Measurements from ENCODE around the gene ARPP19.
"Not testable (repeated sequence)": the region's sequence is repeated elsewhere in the genome, so short reads cannot be mapped to it uniquely, and the experiment has no call there.

The ARPP19 gene

GRCh38 chr15:52568601-52569585, at the start of gene ARPP19:
Gene ARPP19, minus strand, starts transcription at chr15:52569030. Its CDS starts 138 bp downstream, at chr15:52568892.
- DNase-seq (ENCODE audit: low read depth) = peak; percentile 60

GRCh38 chr15:52617026-52617425, 48.2 kb upstream of the ARPP19 start:
- DNase-seq (ENCODE audit: low read depth) = no peak

- no peak for DNase-seq (ENCODE audit: low read depth)
Observed at GRCh38 chr15:52615302-52615701, 46.5 kb upstream of the ARPP19 start.

GRCh38 chr15:52609593-52609992, 40.8 kb upstream of the ARPP19 start:
- DNase-seq (ENCODE audit: low read depth) = no peak

DNA sequence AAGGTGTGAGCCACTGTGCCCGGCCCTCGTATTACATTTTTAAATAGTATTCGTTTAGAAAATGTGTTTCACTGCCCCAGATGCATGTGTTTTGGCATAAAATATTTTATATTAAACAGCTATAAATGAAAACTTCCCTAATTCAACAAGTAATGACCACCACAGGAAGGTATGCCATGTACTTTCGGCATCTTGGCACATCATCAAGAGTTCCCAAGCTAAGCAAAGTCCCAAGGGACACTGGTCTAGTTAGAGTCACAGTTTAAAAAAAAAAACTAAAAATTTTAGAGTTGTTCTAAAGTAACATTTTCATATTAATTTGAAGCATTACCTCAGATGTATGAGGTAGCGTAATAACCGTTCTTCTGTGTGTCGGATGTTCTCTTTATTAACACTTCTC, 15.6 kb upstream of the ARPP19 start:
- no peak for DNase-seq (ENCODE audit: low read depth)

DNA sequence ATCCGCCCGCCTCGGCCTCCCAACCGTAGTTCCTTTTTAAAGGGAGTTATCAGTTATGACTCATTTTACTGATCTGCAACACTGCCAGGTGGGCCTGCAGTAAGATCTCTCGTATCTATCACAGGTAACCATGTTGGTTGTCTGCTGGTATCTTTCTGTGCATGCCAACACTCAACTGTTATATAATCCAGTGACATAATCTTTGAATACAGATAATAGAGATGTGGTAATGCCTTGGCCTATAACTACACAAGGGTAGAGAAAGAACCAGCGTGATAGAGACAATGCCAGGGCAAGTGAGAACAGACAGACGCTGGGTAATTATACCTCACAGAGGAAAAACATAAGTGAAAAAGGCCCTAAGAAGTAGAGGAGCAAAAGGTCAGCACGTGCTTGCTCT, 11.0 kb upstream of the ARPP19 start:
- no peak for DNase-seq (ENCODE audit: low read depth)

GRCh38 chr15:52576692-52577091, 7.9 kb upstream of the ARPP19 start:
- no peak for DNase-seq (ENCODE audit: low read depth)

GRCh38 chr15:52575573-52575972, 6.7 kb upstream of the ARPP19 start:
- not testable (repeated sequence) for DNase-seq (ENCODE audit: low read depth)

- no peak for DNase-seq (ENCODE audit: low read depth)
Observed at GRCh38 chr15:52575072-52575471, 6.2 kb upstream of the ARPP19 start.

DNA sequence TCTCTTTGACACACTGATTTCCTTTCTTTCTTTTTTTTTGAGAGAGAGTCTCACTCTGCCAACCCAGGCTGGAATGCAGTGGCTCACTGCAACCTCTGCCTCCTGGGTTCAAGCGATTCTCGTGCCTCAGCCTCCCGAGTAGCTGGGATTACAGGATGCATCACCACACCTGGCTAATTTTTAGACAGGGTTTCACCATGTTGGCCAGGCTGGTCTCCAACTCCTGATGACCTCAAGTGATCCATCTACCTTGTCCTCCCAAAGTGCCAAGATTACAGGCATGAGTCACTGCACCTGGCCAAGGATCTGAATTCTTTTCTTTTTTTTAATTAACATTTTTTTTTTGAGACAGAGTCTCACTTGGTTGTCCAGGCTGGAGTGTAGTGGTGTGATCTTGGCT, 5.8 kb upstream of the ARPP19 start:
- DNase-seq (ENCODE audit: low read depth) = not testable (repeated sequence)

DNA sequence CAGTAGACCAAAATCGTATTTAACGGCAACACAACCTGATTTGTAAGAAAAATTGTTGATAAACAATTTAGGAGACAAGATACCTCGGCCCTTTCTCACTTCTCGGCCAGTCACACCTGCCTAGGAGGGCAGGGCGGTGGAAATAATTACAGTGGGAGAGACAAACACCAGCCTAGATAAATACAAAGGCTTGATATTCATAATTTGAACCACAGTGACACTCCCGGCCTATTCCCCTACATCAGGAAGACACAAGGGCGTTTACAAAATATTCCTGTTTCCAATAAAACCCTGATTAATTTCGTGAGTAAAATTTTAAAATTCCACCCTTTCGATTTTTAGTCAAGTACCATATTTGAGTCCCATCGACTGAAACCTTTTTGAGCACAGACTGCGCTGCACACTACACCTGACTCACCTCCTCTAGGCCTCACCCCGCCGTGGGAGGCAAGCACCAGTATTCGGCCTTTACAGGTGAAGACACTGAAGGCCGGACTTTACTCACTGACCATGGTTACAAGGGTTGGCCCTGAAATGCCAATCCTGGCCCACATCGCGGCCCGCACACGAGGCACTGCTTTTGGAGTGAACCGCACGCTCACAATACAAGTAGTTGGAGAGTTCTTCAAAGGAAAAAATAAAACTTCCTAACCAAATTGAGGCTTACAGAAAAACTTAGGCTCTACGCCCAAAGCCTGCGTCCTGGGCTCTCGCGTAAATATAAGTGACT, 794 bp downstream of the ARPP19 start:
- peak; percentile 21 for DNase-seq (ENCODE audit: low read depth)

DNA sequence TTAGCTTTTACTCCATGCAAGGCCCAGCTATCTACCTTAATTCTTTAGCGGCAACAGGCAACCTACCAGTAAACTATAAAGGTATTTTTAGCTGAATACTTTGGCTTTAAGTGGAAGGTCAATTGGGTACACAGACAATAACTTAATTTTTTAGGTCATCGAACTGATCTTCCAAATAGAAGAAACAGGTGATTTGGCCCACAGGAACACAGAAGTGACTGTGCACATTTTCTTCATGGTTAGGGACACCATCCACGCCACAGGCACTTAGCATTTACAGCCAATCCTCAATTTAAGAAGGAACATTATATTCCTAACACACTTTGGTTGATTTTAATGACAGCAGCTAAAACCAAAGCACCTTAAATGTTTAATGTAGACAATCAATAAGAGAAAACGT, 1.9 kb downstream of the ARPP19 start:
- DNase-seq (ENCODE audit: low read depth) = no peak

DNA sequence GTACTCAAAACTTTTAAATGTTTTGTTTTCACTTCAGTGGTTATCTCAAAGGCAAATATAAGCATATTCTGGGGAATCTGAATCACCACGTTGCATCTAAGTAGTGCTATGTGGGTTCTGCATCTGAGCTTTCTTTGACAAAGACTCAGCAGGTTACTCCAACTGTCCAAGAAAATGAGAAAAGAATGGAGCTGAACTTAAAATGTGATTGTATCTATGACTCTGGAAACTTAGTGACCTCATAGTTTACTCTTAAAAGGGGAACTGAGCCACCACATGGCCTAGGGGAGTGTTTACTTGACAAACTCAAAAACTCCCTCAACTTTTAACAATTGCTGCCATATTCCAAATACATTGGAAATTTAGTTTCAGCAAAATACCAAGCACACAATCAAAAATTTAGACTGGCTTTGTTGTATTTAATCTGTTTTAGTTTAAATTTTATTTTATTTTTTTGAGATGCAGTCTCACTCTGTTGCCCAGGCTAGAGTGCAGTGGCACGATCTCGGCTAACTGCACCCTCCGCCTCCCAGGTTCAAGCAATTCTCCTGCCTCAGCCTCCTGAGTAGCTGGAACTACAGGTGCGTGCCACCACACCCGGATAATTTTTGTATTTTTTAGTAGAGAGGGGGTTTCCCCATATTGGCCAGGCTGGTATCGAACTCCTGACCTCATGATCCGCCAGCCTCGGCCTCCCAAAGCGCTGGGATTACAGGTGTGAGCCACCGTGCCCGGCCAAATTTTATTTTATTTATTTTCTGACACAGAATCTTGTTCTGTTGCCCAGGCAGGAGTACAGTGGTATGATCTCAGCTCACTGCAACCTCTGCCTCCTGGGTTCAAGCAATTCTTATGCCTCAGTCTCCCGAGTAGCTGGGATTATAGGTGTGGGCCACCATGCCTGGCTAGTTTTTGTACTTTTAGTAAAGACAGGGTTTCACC, 3.1 kb downstream of the ARPP19 start:
- DNase-seq (ENCODE audit: low read depth) = not testable (repeated sequence)

- DNase-seq (ENCODE audit: low read depth) = no peak
Observed at GRCh38 chr15:52563501-52564060, 5.2 kb downstream of the ARPP19 start.

GRCh38 chr15:52559575-52559974, 9.3 kb downstream of the ARPP19 start:
- no peak for DNase-seq (ENCODE audit: low read depth)

DNA sequence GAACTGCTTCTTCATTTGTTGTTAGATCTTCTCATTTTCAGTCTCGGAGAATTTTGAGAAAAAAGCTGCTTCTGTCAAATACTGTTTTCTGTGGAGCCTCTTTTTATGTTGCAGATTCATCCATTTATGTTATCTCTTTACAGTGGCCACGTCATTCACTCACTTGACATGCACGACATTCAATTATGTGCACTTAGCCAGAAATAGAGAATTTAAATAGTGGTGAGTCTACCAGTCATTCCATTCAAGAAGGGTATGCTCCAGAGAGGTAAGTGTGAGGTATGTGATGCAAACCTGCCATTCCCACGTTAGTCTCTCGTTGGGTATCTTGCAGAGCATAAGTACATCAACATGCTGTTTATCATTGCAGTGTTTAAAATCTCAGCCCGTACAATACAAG, 9.8 kb downstream of the ARPP19 start:
- no peak for DNase-seq (ENCODE audit: low read depth)

DNA sequence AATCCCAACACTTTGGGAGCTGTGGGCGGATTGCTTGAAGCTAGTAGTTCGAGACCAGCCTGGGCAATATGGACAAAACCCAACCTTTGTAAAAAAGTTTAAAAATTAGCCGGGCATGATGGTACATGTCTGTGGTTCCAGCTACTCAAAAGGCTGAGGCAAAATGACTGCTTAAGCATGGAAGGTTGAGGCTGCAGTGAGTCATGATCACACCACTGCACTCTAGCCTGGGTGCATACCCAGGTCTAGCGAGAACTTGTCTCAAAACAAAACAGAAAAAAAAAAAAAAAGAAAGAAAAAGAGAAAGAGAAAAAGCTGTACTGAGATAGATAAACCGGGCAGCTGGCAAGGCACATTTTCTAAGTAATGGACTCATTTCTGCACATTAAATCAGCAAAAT, 10.6 kb downstream of the ARPP19 start:
- peak; percentile 8 for DNase-seq (ENCODE audit: low read depth)

DNA sequence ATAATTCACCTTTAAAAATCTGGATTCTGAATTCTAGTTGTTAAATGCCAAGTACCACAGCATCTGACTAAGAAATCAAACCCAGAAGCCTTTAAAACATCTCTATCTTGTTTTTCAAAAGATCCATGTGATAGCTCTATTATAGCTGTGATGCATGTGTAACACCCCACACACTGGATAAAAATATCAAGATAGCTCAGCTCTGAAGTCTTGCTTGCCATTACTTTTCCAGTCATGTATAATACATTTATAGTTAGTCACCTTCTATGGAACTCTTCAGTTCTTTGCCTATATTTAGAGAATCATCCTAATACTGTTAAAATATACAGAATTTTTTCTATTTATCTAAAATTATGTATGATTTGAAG, 11.6 kb downstream of the ARPP19 start:
- DNase-seq (ENCODE audit: low read depth) = no peak

- no peak for DNase-seq (ENCODE audit: low read depth)
Observed at GRCh38 chr15:52556524-52557273, 12.1 kb downstream of the ARPP19 start.

DNA sequence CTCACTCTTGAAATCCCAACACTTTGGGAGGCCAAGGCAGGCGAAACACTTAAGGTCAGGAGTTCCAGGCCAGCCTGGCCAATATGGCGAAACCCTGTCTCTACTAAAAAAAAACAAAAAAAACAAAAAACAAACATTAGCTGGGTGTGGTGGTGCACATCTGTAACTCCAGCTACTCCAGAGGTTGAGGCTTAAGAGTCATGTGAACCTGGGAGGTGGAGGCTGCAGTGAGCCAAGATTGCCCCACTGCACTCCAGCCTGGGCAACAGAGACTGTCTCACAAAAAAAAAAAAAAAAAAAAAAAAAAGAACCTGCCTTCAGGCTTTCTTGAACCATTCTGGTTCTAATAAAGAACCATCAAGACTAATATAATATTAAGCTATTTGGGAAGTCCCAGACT, 16.5 kb downstream of the ARPP19 start:
- no peak for DNase-seq (ENCODE audit: low read depth)

- no peak for DNase-seq (ENCODE audit: low read depth)
Observed at GRCh38 chr15:52551762-52552161, 17.1 kb downstream of the ARPP19 start.

Data from stimulated activated CD8-positive, alpha-beta memory T cell treated with anti-CD3 and anti-CD28 coated beads, Interleukin-12 subunit alpha, Interleukin-12 subunit beta, amount 100 ng/mL, for 4 hours (primary cell).